HUES6 (cell line): ENCODE measurements around the gene SLC66A1.

ENCODE experiments used
- H3K27ac ChIP-seq: 2 replicates; pipeline ENCODE4 v1.7.0; 2013; ENCODE audit warnings: low read depth, mild to moderate bottlenecking, low read length, inconsistent platforms
- H3K27me3 ChIP-seq: 2 replicates; pipeline ENCODE4 v1.6.1; 2013; ENCODE audit warnings: low read length; ENCODE audit not compliant: control insufficient read depth, insufficient read depth
- H3K36me3 ChIP-seq: 2 replicates; pipeline ENCODE4 v1.6.1; 2013; ENCODE audit warnings: low read length; ENCODE audit not compliant: control insufficient read depth, insufficient read depth
- H3K4me1 ChIP-seq: 2 replicates; pipeline ENCODE4 v1.6.1; 2013; ENCODE audit warnings: low read length; ENCODE audit not compliant: control insufficient read depth, insufficient read depth
- H3K4me3 ChIP-seq: 2 replicates; pipeline ENCODE4 v1.5.1; 2013; ENCODE audit warnings: low read depth, low read length
- H3K9ac ChIP-seq: one replicate; pipeline ENCODE4 v1.6.1; 2013; ENCODE audit warnings: mild to moderate bottlenecking, low read length
- H3K9me3 ChIP-seq: 2 replicates; pipeline ENCODE4 v1.6.1; 2013; ENCODE audit warnings: low read depth, low read length; ENCODE audit not compliant: control insufficient read depth, insufficient read depth

SLC66A1 gene

GRCh38 chr1:19374926-19375325 lies 62.8 kb downstream of the SLC66A1 start:
- no peak overlapping the region for H3K27ac ChIP-seq
- no peak overlapping the region for H3K4me3 ChIP-seq
- no peaks in the 10 kb centered on the region for H3K27me3 ChIP-seq
- H3K36me3 ChIP-seq, result peaks cover 60% of the 10 kb centered on the region
- no peak overlapping the region for H3K9ac ChIP-seq
- H3K9me3 ChIP-seq, result no peaks in the 10 kb centered on the region
- H3K4me1 ChIP-seq, result peaks cover 3% of the 10 kb centered on the region; the same call in 1 of the 2 replicates

- Histone ChIP-seq H3K27me3 (no peaks in the 10 kb centered on the region), H3K4me1 (no peaks in the 10 kb centered on the region; the same call in 1 of the 2 replicates), H3K4me3 (no peak overlapping the region), H3K27ac (no peak overlapping the region), H3K36me3 (peaks cover 67% of the 10 kb centered on the region), H3K9ac (no peak overlapping the region), H3K9me3 (no peaks in the 10 kb centered on the region)
These were observed 63.7 kb downstream of the SLC66A1 start for GRCh38 chr1:19375631-19376400.

GRCh38 chr1:19376428-19377372 lies 64.6 kb downstream of the SLC66A1 start:
- Histone ChIP-seq H3K27me3 (no peaks in the 10 kb centered on the region), H3K27ac (no peak overlapping the region), H3K9ac (no peak overlapping the region), H3K36me3 (peaks cover 74% of the 10 kb centered on the region), H3K9me3 (no peaks in the 10 kb centered on the region), H3K4me1 (no peaks in the 10 kb centered on the region), H3K4me3 (no peak overlapping the region)

- H3K9ac ChIP-seq, result no peak overlapping the region
- peaks cover 79% of the 10 kb centered on the region for H3K36me3 ChIP-seq
- no peak overlapping the region for H3K27ac ChIP-seq
- no peaks in the 10 kb centered on the region for H3K4me1 ChIP-seq
- no peaks in the 10 kb centered on the region for H3K9me3 ChIP-seq
- no peaks in the 10 kb centered on the region for H3K27me3 ChIP-seq
- H3K4me3 ChIP-seq, result no peak overlapping the region
These were observed 65.9 kb downstream of the SLC66A1 start for GRCh38 chr1:19377812-19378718.
